ENCODE data around the gene HPCAL4.
A peak's percentile ranks its signal among the peaks of the same experiment; 100 is the strongest.

Gene HPCAL4

GRCh38 chr1:39691383-39692151 is at the start of gene HPCAL4:
HPCAL4 (minus strand) TSS chr1:39691433; CDS start chr1:39684603, 6,830 bp downstream.
- DNase-seq (ENCODE audit: low read depth, low spot score), result no peak
- no peak within 1 kb of the TSS for H3K27ac ChIP-seq

- peak within 1 kb of the TSS; percentile 28 for H3K27ac ChIP-seq
- DNase-seq (ENCODE audit: low read depth, low spot score), result peak; percentile 39
Observed at GRCh38 chr1:39738622-39739366, 47.6 kb upstream of the HPCAL4 start, which contains the start of gene PPIE. PPIE (plus strand) TSS chr1:39738882; CDS start chr1:39738901, 19 bp downstream.

- no peak for DNase-seq (ENCODE audit: low read depth, low spot score)
- no peak overlapping the region for H3K27ac ChIP-seq
Observed at GRCh38 chr1:39737546-39738169, 46.4 kb upstream of the HPCAL4 start.

- peak; percentile 33 for DNase-seq (ENCODE audit: low read depth, low spot score)
- H3K27ac ChIP-seq, result no peak overlapping the region
Observed at GRCh38 chr1:39735731-39736130, 44.5 kb upstream of the HPCAL4 start.

- no peak overlapping the region for H3K27ac ChIP-seq
- no peak for DNase-seq (ENCODE audit: low read depth, low spot score)
Observed at GRCh38 chr1:39733161-39733560, 41.9 kb upstream of the HPCAL4 start.

- DNase-seq (ENCODE audit: low read depth, low spot score), result no peak
- H3K27ac ChIP-seq, result no peak overlapping the region
Observed at GRCh38 chr1:39732730-39733129, 41.5 kb upstream of the HPCAL4 start.

GRCh38 chr1:39729842-39730241 is 38.6 kb upstream of the HPCAL4 start:
- H3K27ac ChIP-seq, result no peak overlapping the region
- DNase-seq (ENCODE audit: low read depth, low spot score), result no peak

GRCh38 chr1:39729030-39729429 is 37.8 kb upstream of the HPCAL4 start:
- no peak for DNase-seq (ENCODE audit: low read depth, low spot score)
- H3K27ac ChIP-seq, result peak overlapping the region; percentile 15

GRCh38 chr1:39727932-39728317 is 36.7 kb upstream of the HPCAL4 start:
- DNase-seq (ENCODE audit: low read depth, low spot score), result no peak
- H3K27ac ChIP-seq, result no peak overlapping the region

- DNase-seq (ENCODE audit: low read depth, low spot score), result no peak
- H3K27ac ChIP-seq, result no peak overlapping the region
Observed at GRCh38 chr1:39727221-39727931, 36.1 kb upstream of the HPCAL4 start.

- H3K27ac ChIP-seq, result no peak overlapping the region
- DNase-seq (ENCODE audit: low read depth, low spot score), result no peak
Observed at GRCh38 chr1:39726600-39726999, 35.4 kb upstream of the HPCAL4 start.

- peak overlapping the region; percentile 62 for H3K27ac ChIP-seq
- peak; percentile 51 for DNase-seq (ENCODE audit: low read depth, low spot score)
Observed at GRCh38 chr1:39722495-39722894, 31.3 kb upstream of the HPCAL4 start.

GRCh38 chr1:39721664-39722063 is 30.4 kb upstream of the HPCAL4 start:
- H3K27ac ChIP-seq, result peak overlapping the region; percentile 62
- DNase-seq (ENCODE audit: low read depth, low spot score), result no peak

- H3K27ac ChIP-seq, result no peak overlapping the region
- no peak for DNase-seq (ENCODE audit: low read depth, low spot score)
Observed at GRCh38 chr1:39720094-39720999, 29.1 kb upstream of the HPCAL4 start.

- no peak overlapping the region for H3K27ac ChIP-seq
- no peak for DNase-seq (ENCODE audit: low read depth, low spot score)
Observed at GRCh38 chr1:39717809-39718208, 26.6 kb upstream of the HPCAL4 start.

- DNase-seq (ENCODE audit: low read depth, low spot score), result no peak
- no peak overlapping the region for H3K27ac ChIP-seq
Observed at GRCh38 chr1:39713557-39713956, 22.3 kb upstream of the HPCAL4 start.

GRCh38 chr1:39711966-39712340 is 20.7 kb upstream of the HPCAL4 start:
- H3K27ac ChIP-seq, result no peak overlapping the region
- DNase-seq (ENCODE audit: low read depth, low spot score), result no peak

GRCh38 chr1:39711104-39711965 is 20.1 kb upstream of the HPCAL4 start:
- no peak for DNase-seq (ENCODE audit: low read depth, low spot score)
- H3K27ac ChIP-seq, result no peak overlapping the region

GRCh38 chr1:39707506-39707905 is 16.3 kb upstream of the HPCAL4 start:
- no peak overlapping the region for H3K27ac ChIP-seq
- DNase-seq (ENCODE audit: low read depth, low spot score), result no peak
